HG03565 (cell line): ENCODE results near the gene HSPB9.
"Not testable (repeated sequence)": the region's sequence is repeated elsewhere in the genome, so short reads cannot be mapped to it uniquely, and the experiment has no call there.

Experiments used
- ATAC-seq: cut with Tn5 transposase; IDR thresholded peaks from one replicate; pipeline ENCODE4 v1.9.1; 2021; ENCODE audit warnings: mild to moderate bottlenecking, moderate library complexity; ENCODE audit not compliant: unreplicated experiment

The HSPB9 gene

DNA sequence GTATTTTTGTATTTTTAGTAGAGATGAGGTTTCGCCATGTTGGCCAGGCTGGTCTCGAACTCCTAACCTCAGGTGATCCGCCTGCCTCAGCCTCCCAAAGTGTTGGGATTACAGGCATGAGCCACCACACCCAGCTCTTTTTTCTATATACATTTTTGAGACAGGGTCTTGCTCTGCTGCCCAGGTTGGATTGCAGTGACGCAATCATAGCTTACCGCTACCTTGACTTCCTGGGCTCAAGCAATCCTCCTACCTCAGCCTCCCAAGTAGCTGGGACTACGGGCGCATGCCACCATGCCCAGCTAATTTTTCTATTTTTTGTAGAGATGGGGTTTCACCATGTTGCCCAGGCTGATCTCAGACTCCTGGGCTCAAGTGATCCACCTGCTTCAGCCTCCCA, 18.1 kb downstream of the HSPB9 start:
- ATAC-seq = not testable (repeated sequence)

DNA sequence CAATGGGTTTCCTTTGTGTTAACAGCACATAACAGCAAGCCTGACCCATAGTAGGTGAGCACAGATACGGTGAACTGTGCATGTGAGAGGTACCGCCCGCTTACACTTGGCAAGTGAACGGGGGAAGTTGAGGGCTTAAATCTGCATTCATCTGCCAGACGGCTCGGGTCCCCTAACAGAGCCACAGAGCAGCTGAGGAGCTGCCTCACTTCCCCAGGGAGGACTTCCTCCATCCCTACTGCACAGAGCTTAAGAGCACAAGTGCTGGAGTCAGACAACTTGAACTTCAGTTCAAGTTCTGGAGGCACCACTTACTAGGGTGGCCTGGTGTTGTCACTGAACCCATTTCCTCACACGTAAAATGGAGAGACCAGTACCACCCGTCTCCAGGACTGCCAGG, 18.8 kb downstream of the HSPB9 start:
- no peak for ATAC-seq

DNA sequence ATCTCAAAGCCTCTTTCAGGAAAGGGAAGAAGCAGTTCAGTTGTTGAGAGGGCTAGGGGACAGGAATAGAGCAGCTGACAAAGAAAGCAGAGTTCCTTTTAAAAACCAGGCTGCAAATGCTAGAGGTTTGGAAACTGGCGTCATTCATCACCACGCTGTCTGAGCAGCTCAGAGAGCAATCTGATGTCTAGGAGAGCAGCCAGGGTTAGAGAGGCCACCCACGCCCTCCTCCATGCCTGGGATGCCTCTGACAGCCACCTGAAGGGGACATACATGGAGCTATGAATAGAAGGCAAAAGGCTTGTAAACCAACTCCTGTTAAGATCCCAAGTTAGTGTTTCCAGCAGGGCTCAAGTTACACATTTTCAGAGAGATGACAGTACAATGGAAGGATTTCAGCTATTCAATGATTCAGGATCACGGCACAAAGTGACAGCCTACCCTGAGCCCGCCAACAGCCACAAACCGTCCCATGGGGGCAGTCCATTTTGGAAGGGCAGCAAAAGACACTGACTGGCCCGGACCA, 19.8 kb downstream of the HSPB9 start:
- ATAC-seq = no peak

- ATAC-seq = not testable (repeated sequence)
These were observed 20.5 kb downstream of the HSPB9 start for GRCh38 chr17:42143138-42143537.

DNA sequence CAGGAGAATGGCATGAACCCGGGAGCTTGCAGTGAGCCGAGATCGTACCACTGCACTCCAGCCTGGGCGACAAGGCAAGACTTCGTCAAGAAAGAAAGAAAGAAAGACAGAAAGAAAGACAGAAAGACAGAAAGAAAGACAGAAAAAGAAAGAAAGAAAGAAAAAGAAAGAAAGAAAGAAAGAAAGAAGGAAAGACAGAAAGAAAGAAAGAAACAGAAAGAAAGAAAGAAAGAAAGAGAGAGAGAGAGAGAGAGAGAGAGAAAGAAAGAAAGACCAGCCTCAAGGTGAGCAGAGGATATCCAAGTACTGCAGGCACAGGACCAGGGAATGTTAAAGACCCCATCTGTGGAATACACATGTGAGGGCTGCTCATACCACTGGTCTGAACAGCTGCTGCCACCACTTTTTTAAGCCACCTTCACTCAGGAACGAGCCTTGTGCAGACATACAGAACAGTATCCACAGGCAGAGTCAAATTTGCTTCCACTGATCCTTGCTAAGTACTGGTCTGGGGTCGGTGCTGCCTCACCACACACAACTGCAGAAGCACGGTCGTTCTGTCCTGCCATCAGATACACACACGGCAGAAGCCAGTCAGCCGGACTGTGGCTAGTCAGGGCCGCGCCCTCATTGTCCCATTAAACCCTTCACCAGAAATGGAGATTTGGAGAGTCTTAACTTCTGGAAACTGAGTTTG, 24.5 kb downstream of the HSPB9 start:
- no peak for ATAC-seq

DNA sequence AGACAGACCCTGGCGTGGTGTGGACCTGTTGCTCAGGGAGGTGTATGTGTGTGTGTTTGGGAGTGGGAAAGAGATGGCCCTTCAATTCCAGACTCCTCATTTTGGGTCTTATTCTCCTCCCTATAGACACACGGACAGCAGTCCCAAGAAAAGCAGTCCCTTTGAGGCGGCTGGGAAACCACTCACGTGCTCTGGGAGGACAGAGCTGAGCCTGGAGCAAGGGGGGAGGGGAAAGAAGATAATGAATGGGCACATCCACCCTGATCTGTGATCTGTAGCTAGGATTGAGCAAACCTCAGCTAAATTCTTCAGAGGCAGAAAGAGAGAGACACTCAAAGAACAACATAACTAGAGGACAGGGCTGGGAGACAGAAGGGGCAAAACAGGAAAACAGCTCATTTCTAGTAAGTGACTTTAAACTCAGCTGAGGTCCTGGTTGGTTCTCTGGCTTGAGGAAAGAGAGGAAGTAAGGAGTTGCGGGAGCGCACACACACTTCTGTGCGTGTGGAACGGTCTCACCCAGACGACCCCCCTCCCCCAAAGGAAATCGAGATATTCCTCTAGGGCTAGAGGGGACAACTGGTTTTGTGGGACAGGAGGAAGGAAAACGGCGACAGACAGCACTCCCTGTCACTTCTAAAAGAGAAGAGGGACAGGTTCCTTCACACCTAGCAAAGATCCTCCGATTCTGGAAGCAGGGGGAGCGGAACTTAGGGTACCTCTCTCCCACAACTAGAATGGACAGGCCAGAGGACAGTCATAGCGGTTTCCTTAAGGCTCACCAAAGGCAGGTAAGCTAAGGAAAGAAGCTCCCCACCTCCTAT, 31.5 kb downstream of the HSPB9 start:
- ATAC-seq = no peak

- no peak for ATAC-seq
These were observed 33.0 kb downstream of the HSPB9 start for GRCh38 chr17:42155614-42156045.

DNA sequence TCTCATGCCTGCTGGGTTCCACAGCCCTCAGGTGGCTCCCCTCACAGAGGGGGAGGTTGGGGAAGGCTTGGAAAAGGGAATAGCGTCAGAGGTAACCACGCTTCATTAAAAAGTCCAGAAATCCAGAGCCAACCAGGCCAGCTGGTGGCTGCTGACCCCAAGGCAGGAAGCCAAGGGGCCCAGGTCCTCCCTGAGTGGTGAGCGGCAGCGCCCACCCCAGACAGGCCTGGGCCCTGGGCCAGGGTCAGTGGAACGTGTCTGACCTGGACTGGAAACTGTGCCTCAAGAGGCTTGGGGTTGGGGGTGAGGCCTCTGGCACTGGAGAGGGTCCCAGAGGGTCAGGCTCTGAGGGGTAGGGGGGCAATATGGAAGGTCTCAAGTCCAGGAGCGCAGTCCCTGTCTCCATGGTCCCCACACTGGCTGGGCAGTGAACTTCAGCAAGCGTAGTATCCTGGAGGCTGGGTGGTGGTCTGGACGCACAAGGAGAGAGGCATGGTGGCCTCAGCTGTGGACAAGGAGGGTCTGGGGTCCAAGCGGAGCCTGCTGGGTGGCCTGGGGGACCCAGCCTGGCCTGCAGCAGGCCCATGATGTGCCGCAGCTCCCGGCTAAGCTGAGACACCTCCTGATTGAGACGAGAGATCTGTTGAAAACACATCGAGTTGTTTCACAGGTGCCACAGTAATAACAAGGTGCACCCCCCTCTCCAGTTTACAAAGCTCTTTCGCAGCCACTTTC, 37.4 kb downstream of the HSPB9 start:
- ATAC-seq = no peak

DNA sequence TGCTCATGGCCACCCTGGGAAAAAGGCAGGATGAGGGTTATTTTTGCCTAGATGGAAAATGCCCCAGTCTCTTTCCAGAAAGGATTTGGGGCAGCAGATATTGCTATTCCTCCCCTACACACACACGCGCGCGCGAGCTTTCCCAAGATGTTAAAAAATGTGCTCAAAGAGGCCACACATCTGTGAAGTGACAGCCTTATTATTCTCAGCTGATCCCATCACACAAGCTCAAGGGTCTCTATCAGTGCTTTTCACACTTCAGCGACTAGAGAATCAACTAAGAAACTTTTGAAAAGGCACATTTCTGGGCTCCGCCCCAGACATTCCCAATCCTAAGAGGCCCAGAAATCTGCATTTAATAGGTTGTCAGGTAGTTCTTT, 37.9 kb downstream of the HSPB9 start:
- no peak for ATAC-seq

DNA sequence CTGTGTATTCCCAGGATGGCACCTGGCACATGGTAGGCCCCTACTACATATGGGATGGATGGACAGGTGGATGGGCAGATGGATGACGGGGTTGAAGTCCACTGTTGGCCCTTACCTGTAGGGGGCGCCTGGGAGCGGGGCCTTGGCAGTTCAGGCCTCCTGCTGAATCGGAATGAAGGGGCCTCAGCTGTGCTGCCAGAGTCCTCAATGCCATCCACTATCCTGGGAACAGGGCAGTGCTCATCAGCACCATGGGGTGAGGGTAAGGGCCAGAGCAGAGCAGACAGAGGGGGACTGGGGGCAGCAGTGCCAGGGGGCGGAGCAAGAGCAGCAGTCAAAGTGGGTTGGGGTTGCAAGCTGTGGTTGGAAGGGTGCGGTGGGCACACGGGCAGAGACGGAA, 40.5 kb downstream of the HSPB9 start:
- ATAC-seq = no peak

DNA sequence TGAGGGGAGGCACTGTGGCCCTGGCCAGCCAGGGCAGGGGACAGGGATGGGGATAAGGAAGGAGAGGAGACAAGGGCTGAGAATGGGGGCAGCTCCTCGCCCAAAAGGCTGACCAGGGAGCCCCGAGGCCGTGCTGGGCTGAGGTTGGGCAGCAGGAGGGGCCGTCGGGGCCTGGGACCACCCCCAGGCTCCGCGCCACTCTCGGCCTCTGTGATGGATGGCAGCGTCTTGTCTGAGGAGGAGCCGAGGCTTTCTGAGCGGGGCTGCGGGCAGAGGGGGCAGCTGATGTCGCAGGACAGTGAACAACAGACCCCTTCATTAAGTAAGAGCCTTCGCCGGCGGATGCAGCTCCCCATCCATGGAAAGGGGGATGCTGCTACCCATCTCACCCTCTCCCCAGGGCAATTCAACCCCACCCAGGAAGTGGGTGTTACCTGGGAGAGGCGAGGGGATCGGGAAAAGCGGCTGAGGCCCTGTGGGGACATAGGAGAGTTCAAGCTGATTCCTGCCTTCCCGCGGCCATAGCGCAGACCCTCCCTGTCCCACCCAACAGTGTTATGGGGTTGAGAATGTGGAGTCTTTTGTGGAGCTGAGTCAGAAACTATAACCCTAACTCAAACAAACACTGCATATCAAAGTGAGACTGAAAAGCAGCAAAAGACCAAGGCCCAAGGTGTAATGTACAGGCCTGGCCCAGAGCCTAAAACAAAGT, 41.2 kb downstream of the HSPB9 start:
- ATAC-seq = no peak

DNA sequence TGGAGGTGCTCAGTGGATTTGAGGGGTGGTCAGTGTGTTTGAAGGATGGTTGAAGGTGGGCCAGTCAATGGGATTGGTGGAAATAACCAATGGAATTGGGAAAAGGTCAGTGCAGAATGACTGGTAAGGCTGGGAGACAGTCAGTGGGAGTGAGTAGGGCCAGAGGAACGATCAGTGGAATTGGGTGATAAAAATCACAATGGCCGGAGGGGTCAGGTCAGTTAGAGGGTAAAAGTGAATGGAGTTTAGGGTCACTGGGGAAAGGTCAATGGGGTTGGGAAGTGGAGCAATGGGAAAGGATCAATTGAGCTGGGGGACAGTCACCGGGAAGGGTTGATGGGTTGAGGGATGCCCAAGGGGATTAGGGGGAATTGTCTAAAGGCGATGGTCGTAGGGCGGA, 43.1 kb downstream of the HSPB9 start:
- no peak for ATAC-seq

DNA sequence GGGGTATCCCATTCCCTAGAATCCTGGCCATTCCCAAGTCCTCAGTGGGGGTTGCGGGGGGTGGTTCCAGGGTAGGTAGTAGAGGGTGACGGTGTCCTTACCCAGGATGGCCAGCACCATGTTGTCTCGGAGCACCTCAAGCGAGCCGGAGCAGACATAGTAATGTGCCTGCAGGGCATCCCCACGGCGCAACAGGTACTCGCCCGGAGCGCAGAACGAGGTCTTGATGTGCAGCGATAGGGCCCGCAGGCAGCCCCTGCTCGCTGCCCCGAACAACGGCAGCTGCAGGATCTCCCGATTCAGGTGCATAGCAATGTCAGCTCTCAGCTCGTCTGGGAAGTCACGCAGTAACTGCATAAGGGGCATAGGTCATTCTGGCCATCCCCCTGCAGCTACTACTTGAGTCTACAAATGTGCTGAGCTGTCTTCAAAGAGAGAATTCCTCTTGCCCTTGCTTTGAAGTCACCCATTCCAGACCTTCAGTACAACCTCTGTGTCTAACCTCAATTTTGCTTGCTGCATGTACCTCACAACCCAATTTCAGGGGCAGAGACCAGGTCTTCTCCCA, 43.7 kb downstream of the HSPB9 start:
- ATAC-seq = no peak

DNA sequence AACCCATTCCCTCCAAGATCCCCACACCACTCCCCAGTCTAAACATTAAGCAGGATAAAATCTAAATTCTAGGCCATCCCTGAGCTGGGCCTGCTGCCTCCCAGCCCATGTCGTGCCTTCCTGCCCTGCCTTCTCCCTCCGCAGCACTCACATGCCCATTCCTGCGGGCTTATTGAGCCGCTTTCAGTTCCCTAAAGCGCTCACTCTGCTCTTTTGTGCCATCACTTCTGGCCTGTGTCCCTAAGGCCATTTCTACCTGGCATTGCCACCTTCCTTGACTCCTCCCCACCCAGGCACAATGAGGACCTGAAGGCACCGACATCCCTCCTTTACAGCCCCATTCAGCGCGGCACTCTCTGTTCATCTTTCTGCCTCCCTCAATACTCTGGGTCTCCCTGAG, 45.2 kb downstream of the HSPB9 start:
- ATAC-seq = no peak

DNA sequence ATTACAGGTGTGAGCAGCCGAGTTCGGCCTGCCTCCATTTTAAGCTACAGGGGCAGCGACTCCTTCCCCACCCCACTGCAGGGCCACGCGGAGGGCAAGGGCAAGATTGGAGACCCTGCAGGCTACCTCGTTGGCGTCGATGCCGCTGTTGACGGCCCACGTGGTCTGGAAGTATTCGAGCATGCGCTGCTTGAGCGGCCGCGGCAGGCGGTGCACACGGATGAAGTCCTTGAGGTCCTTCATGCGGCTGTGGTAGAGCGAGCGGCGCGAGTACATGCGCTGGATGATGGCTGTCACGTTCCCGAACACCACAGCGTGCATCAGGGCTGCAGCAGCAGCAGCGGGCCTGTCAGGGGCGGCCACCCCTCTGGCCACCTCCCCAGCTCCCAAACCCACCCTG, 46.7 kb downstream of the HSPB9 start:
- ATAC-seq = no peak

GRCh38 chr17:42171831-42172230, 49.2 kb downstream of the HSPB9 start:
- ATAC-seq = no peak
